Skeletal muscle satellite cell (primary cell): ENCODE results near the gene COL9A3.
"Not testable (repeated sequence)": the region's sequence is repeated elsewhere in the genome, so short reads cannot be mapped to it uniquely, and the experiment has no call there.

Experiments
- H3K27me3 ChIP-seq: 2 replicates; pipeline ENCODE4 v1.7.0; 2013; ENCODE audit warnings: low read length; ENCODE audit not compliant: control insufficient read depth, insufficient read depth
- H3K36me3 ChIP-seq: 2 replicates; pipeline ENCODE4 v1.7.0; 2013; ENCODE audit warnings: mild to moderate bottlenecking, control low read depth, low read length; ENCODE audit not compliant: insufficient read depth
- H3K4me1 ChIP-seq: 2 replicates; pipeline ENCODE4 v1.7.0; 2013; ENCODE audit warnings: low read length; ENCODE audit not compliant: control insufficient read depth, insufficient read depth
- H3K4me2 ChIP-seq: 2 replicates; pipeline ENCODE4 v1.7.0; 2013; ENCODE audit warnings: mild to moderate bottlenecking, low read length
- H3K4me3 ChIP-seq: 2 replicates; pipeline ENCODE4 v1.7.0; 2013; ENCODE audit warnings: low read length
- H3K9ac ChIP-seq: 2 replicates; pipeline ENCODE4 v1.7.0; 2013; ENCODE audit warnings: mild to moderate bottlenecking, low read depth, low read length, moderate library complexity
- H3K9me3 ChIP-seq: replicated peaks from 2 replicates; pipeline ENCODE4 v1.7.0; 2013; ENCODE audit warnings: mild to moderate bottlenecking, control low read depth, low read length

COL9A3 gene

GRCh38 chr20:62860924-62861691 lies 44.3 kb downstream of the COL9A3 start:
- Histone ChIP-seq H3K36me3 (peaks cover 9% of the 10 kb centered on the region), H3K4me1 (peaks cover 11% of the 10 kb centered on the region), H3K9ac (peak overlapping the region; percentile 74), H3K4me3 (peak overlapping the region; percentile 84), H3K27me3 (peaks cover 3% of the 10 kb centered on the region), H3K9me3 (no peaks in the 10 kb centered on the region), H3K4me2 (peak overlapping the region; percentile 78)

- peaks cover 3% of the 10 kb centered on the region for H3K27me3 ChIP-seq
- H3K4me2 ChIP-seq: peak within 1 kb of the TSS; percentile 78
- peak within 1 kb of the TSS; percentile 84 for H3K4me3 ChIP-seq
- H3K4me1 ChIP-seq: peaks cover 11% of the 10 kb centered on the region
- H3K9ac ChIP-seq: peak within 1 kb of the TSS; percentile 74
- no peaks in the 10 kb centered on the region for H3K9me3 ChIP-seq
- H3K36me3 ChIP-seq: peaks cover 7% of the 10 kb centered on the region
These were observed 45.0 kb downstream of the COL9A3 start, which contains the start of gene TCFL5 for GRCh38 chr20:62861726-62862336. Gene TCFL5, minus strand, starts transcription at chr20:62861822. Its CDS starts 152 bp downstream, at chr20:62861670.

GRCh38 chr20:62864207-62864606 lies 47.4 kb downstream of the COL9A3 start:
- Histone ChIP-seq H3K4me3 (no peak overlapping the region), H3K9me3 (no peaks in the 10 kb centered on the region), H3K4me1 (peaks cover 11% of the 10 kb centered on the region), H3K27me3 (peaks cover 9% of the 10 kb centered on the region), H3K9ac (no peak overlapping the region), H3K36me3 (no peaks in the 10 kb centered on the region), H3K4me2 (no peak overlapping the region)

GRCh38 chr20:62872184-62872847 lies 55.5 kb downstream of the COL9A3 start:
- Histone ChIP-seq H3K36me3 (no peaks in the 10 kb centered on the region), H3K27me3 (peaks cover 3% of the 10 kb centered on the region), H3K9me3 (no peaks in the 10 kb centered on the region), H3K9ac (no peak overlapping the region), H3K4me3 (no peak overlapping the region), H3K4me1 (peaks cover 11% of the 10 kb centered on the region), H3K4me2 (no peak overlapping the region)

- no peaks in the 10 kb centered on the region for H3K27me3 ChIP-seq
- H3K9me3 ChIP-seq: no peaks in the 10 kb centered on the region
- H3K4me2 ChIP-seq: no peak overlapping the region
- H3K9ac ChIP-seq: no peak overlapping the region
- peaks cover 11% of the 10 kb centered on the region for H3K4me1 ChIP-seq
- no peak overlapping the region for H3K4me3 ChIP-seq
- H3K36me3 ChIP-seq: no peaks in the 10 kb centered on the region
These were observed 56.0 kb downstream of the COL9A3 start for GRCh38 chr20:62872862-62873261.

GRCh38 chr20:62873280-62873679 lies 56.4 kb downstream of the COL9A3 start:
- Histone ChIP-seq H3K9me3 (no peaks in the 10 kb centered on the region), H3K27me3 (no peaks in the 10 kb centered on the region), H3K4me3 (no peak overlapping the region), H3K4me1 (peaks cover 11% of the 10 kb centered on the region), H3K36me3 (no peaks in the 10 kb centered on the region), H3K9ac (no peak overlapping the region), H3K4me2 (no peak overlapping the region)

- H3K4me3 ChIP-seq, H3K36me3 ChIP-seq, H3K9me3 ChIP-seq, H3K9ac ChIP-seq, H3K27me3 ChIP-seq: not testable (repeated sequence)
- peak overlapping the region; percentile 3 for H3K4me2 ChIP-seq
- H3K4me1 ChIP-seq: peaks cover 11% of the 10 kb centered on the region
These were observed 56.8 kb downstream of the COL9A3 start for GRCh38 chr20:62873681-62874031.

- no peak overlapping the region for H3K4me3 ChIP-seq
- peaks cover 11% of the 10 kb centered on the region for H3K4me1 ChIP-seq
- no peak overlapping the region for H3K4me2 ChIP-seq
- H3K9ac ChIP-seq: no peak overlapping the region
- H3K27me3 ChIP-seq: no peaks in the 10 kb centered on the region
- H3K9me3 ChIP-seq: no peaks in the 10 kb centered on the region
- H3K36me3 ChIP-seq: peaks cover under 1% of the 10 kb centered on the region
These were observed 58.1 kb downstream of the COL9A3 start for GRCh38 chr20:62874964-62875344.

- peak overlapping the region; percentile 66 for H3K9ac ChIP-seq
- H3K4me2 ChIP-seq: peak overlapping the region; percentile 50
- H3K27me3 ChIP-seq: no peaks in the 10 kb centered on the region
- no peak overlapping the region for H3K4me3 ChIP-seq
- no peaks in the 10 kb centered on the region for H3K9me3 ChIP-seq
- peaks cover 11% of the 10 kb centered on the region for H3K4me1 ChIP-seq
- H3K36me3 ChIP-seq: peaks cover 8% of the 10 kb centered on the region
These were observed 58.8 kb downstream of the COL9A3 start for GRCh38 chr20:62875419-62876361.

GRCh38 chr20:62876501-62876901 lies 59.7 kb downstream of the COL9A3 start:
- no peak overlapping the region for H3K4me2 ChIP-seq
- H3K9me3 ChIP-seq: no peaks in the 10 kb centered on the region
- no peak overlapping the region for H3K9ac ChIP-seq
- H3K4me1 ChIP-seq: peaks cover 11% of the 10 kb centered on the region
- no peak overlapping the region for H3K4me3 ChIP-seq
- H3K27me3 ChIP-seq: no peaks in the 10 kb centered on the region
- H3K36me3 ChIP-seq: peaks cover 10% of the 10 kb centered on the region
